ENCODE results near the gene PSAP. TPM values are rescaled to one million over a fixed set of nuclear protein-coding genes. Genes with fewer than 3 reads are reported as not detected.

PSAP gene
- total and polyA plus RNA-seq, 4 donors, result 496 to 1,828 (median 1,097) TPM

DNA sequence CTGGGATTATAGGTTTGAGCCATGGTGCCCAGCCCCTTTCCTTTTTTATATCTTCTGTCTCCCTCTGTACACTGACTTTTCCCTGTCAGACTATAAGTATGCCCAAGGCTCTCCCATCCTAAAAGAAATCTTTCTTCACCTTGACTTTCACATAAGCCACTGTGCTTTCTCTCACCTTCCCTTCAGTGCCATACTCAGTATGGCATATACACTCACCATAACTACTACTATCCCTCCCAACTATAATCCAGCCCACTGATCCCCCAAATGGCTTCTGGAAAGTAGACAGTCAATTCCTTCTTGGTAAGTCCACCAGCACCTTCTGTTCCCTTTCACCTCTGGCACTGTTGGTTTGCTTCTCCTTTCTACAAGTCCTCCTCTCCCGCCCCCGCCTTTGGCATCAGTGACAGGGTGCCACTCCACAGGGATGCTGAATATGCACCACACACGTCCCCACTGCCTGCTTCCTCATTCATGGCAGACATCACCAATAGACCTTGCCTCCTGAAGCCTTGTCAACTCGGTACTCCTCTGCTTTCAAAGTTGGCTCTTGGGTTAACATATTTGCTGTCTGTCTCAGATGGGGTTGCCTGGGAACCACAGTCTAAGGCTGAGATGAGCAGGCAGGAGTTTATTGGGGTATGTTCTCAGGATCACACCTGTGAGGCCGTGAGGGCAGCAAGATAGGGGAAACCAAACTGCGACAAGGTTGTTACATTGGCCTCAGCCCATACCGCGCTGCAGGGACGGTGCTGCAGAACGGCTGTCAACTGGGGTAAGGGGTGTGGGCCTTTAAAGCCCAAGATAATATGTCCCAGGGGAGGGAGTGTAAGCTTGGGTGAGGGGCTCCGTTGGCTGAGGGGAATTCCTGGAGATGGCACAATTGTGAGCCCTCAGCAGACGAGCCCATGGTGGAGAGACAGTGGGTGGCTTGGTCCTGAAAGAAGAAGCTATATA is 7.2 kb upstream of the PSAP start:
- no peak overlapping the region for H3K27ac ChIP-seq (ENCODE audit: low read depth in 1 of 2, low read length in 1 of 2)
- H3K9me3 ChIP-seq (ENCODE audit: control insufficient read depth in 4 of 4, insufficient read depth in 3 of 4, low read length in 3 of 4), result no peaks in the 10 kb centered on the region
- H3K9ac ChIP-seq (ENCODE audit: insufficient read depth in 1 of 2, low read length in 2 of 2), result no peak overlapping the region
- H3K4me3 ChIP-seq, result no peak overlapping the region
- no peaks in the 10 kb centered on the region for H3K27me3 ChIP-seq (ENCODE audit: control insufficient read depth in 3 of 3, insufficient read depth in 3 of 3, low read length in 2 of 3)
- no peak for DNase-seq
- WGBS, 2 donors, result 79 to 86% methylated on average over 12 of the region's 12 CpGs
- no peak for ATAC-seq (ENCODE audit: insufficient read depth, low FRiP score)
- TF ChIP-seq, protein P1, sequence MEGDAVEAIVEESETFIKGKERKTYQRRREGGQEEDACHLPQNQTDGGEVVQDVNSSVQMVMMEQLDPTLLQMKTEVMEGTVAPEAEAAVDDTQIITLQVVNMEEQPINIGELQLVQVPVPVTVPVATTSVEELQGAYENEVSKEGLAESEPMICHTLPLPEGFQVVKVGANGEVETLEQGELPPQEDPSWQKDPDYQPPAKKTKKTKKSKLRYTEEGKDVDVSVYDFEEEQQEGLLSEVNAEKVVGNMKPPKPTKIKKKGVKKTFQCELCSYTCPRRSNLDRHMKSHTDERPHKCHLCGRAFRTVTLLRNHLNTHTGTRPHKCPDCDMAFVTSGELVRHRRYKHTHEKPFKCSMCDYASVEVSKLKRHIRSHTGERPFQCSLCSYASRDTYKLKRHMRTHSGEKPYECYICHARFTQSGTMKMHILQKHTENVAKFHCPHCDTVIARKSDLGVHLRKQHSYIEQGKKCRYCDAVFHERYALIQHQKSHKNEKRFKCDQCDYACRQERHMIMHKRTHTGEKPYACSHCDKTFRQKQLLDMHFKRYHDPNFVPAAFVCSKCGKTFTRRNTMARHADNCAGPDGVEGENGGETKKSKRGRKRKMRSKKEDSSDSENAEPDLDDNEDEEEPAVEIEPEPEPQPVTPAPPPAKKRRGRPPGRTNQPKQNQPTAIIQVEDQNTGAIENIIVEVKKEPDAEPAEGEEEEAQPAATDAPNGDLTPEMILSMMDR (IDR thresholded peaks at IDR 0.05; ENCODE audit: control extremely low read depth, extremely low read depth), result no peak
- no peaks in the 10 kb centered on the region for H3K36me3 ChIP-seq (ENCODE audit: control insufficient read depth in 4 of 4, insufficient read depth in 4 of 4, low read length in 4 of 4)
- peaks cover 0 to 11% (median 5%) of the 10 kb centered on the region in 5 donors for H3K4me1 ChIP-seq (ENCODE audit: control insufficient read depth in 5 of 5, insufficient read depth in 5 of 5, low read length in 5 of 5)

DNA sequence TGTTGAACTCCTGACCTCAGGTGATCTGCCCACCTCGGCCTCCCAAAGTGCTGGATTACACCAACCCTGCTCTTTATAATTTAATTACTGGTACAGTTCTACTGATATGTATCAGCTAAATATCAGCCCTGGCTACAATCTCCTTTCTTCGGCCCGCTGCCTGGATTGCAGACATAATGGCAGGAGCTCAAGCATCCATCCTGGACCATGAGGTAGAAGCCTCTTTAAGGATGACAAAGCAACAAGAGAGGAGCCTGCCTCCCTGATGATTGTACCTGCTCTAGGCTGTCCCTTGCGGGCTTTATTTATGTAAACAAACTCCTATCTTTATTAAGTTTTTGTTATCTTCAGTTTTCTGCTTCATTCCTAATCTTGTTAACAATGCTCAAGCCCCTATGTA is 5.6 kb upstream of the PSAP start:
- TF ChIP-seq, protein P1 (IDR thresholded peaks at IDR 0.05; ENCODE audit: control extremely low read depth, extremely low read depth), result no peak
- DNase-seq, result no peak
- WGBS, 2 donors, result 95 to 98% methylated on average over 4 of the region's 4 CpGs

DNA sequence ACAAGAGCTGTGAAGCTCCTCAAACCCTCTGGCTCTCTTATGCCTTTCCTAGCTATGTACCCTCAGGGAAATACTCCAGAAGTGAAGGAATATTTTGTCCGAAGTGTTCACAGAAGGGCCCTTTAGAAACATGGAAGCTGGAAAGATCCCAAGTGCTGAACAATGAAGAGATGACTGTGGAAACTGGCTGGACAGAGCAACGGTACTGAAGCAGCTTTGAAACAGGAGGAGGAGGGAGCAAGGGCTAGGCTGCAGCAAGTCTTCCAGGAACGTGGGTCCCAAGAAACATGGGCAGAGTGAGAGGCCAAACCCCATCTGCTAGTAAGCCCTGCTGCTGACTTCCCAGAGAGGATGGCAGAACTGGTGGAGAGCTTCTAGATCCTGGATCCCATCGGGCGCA is 3.0 kb upstream of the PSAP start:
- 53 to 70% methylated on average over 5 of the region's 5 CpGs for WGBS, 2 donors
- TF ChIP-seq, protein P1 (IDR thresholded peaks at IDR 0.05; ENCODE audit: control extremely low read depth, extremely low read depth), result no peak

More for the DNA sequence above, 5.6 kb upstream of the PSAP start:
- H3K9me3 ChIP-seq (ENCODE audit: control insufficient read depth in 4 of 4, insufficient read depth in 3 of 4, low read length in 3 of 4), result no peaks in the 10 kb centered on the region
- H3K4me3 ChIP-seq, result no peak overlapping the region
- ATAC-seq (ENCODE audit: insufficient read depth, low FRiP score), result no peak
- peaks cover 0 to 11% (median 5%) of the 10 kb centered on the region in 5 donors for H3K4me1 ChIP-seq (ENCODE audit: control insufficient read depth in 5 of 5, insufficient read depth in 5 of 5, low read length in 5 of 5)
- no peak overlapping the region for H3K27ac ChIP-seq (ENCODE audit: low read depth in 1 of 2, low read length in 1 of 2)
- no peak overlapping the region for H3K9ac ChIP-seq (ENCODE audit: insufficient read depth in 1 of 2, low read length in 2 of 2)
- H3K36me3 ChIP-seq (ENCODE audit: control insufficient read depth in 4 of 4, insufficient read depth in 4 of 4, low read length in 4 of 4), result no peaks in the 10 kb centered on the region
- no peaks in the 10 kb centered on the region for H3K27me3 ChIP-seq (ENCODE audit: control insufficient read depth in 3 of 3, insufficient read depth in 3 of 3, low read length in 2 of 3)

More for the DNA sequence above, 3.0 kb upstream of the PSAP start:
- Histone ChIP-seq H3K9ac (ENCODE audit: insufficient read depth in 1 of 2, low read length in 2 of 2) (no peak overlapping the region), H3K36me3 (ENCODE audit: control insufficient read depth in 4 of 4, insufficient read depth in 4 of 4, low read length in 4 of 4) (peaks cover 0 to 6% (median 0%) of the 10 kb centered on the region in 4 donors), H3K4me3 (no peak overlapping the region), H3K27ac (ENCODE audit: low read depth in 1 of 2, low read length in 1 of 2) (no peak overlapping the region), H3K4me1 (ENCODE audit: control insufficient read depth in 5 of 5, insufficient read depth in 5 of 5, low read length in 5 of 5) (peaks cover 0 to 10% (median 3%) of the 10 kb centered on the region in 5 donors), H3K27me3 (ENCODE audit: control insufficient read depth in 3 of 3, insufficient read depth in 3 of 3, low read length in 2 of 3) (no peaks in the 10 kb centered on the region), H3K9me3 (ENCODE audit: control insufficient read depth in 4 of 4, insufficient read depth in 3 of 4, low read length in 3 of 4) (no peaks in the 10 kb centered on the region)
- peak in 1 of 3 donors; percentile 51 for DNase-seq
- ATAC-seq (ENCODE audit: insufficient read depth, low FRiP score), result no peak
